ENCODE results near the gene PNP. TPM values are rescaled to one million over a fixed set of nuclear protein-coding genes. Genes with fewer than 3 reads are reported as not detected.

The PNP gene
- total RNA-seq, 1 experiment from 2014 or later: 87.5 TPM

GRCh38 chr14:20485900-20486299 is 16.7 kb downstream of the PNP start:
- Histone ChIP-seq H3K14ac (ENCODE audit: insufficient read depth, low read length) (peak overlapping the region; percentile 61; the same call in 1 of the 2 replicates), H3K23ac (ENCODE audit: insufficient read length, low read depth, low read length) (no peak overlapping the region), H3K27ac (ENCODE audit: insufficient read length, low read depth, low read length) (no peak overlapping the region), H2BK15ac (ENCODE audit: low read depth, low read length) (no peak overlapping the region), H3K4ac (ENCODE audit: low read depth, low read length) (no peak overlapping the region), H2AK5ac (ENCODE audit: insufficient read length, low read length) (no peak overlapping the region), H4K20me1 (ENCODE audit: control insufficient read depth, insufficient read depth, insufficient read length) (no peaks in the 10 kb centered on the region), H3K56ac (ENCODE audit: insufficient read length, low read depth, low read length) (no peak overlapping the region), H2BK120ac (ENCODE audit: low read depth, low read length, poor library complexity, severe bottlenecking) (no peak overlapping the region), H3K9me3 (ENCODE audit: control insufficient read depth, low read depth, low read length) (no peaks in the 10 kb centered on the region), H4K5ac (ENCODE audit: insufficient read length, low read depth, low read length) (no peak overlapping the region), H3K23me2 (ENCODE audit: insufficient read length, low read depth, low read length, poor library complexity, severe bottlenecking) (no peaks in the 10 kb centered on the region), H4K91ac (ENCODE audit: insufficient read length, low read depth, low read length) (no peak overlapping the region), H3K79me2 (ENCODE audit: insufficient read depth, low read length) (no peaks in the 10 kb centered on the region), H2BK5ac (ENCODE audit: insufficient read length, low read length) (no peak overlapping the region), H3K4me2 (ENCODE audit: insufficient read depth, insufficient read length, low read length) (no peak overlapping the region), H3K79me1 (ENCODE audit: insufficient read depth, low read depth, low read length, poor library complexity, severe bottlenecking) (no peaks in the 10 kb centered on the region), H3K27me3 (ENCODE audit: insufficient read depth, low read length) (no peaks in the 10 kb centered on the region), H3K18ac (ENCODE audit: insufficient read length, low read depth, low read length) (peak overlapping the region; percentile 26), H2BK12ac (ENCODE audit: insufficient read length, low read depth, low read length) (peak overlapping the region; percentile 55), H4K8ac (replicated peaks; ENCODE audit: insufficient read length, low read depth, low read length) (no peak overlapping the region), H3K9ac (ENCODE audit: extremely low read depth, insufficient read length, low read length) (no peak overlapping the region), H2BK20ac (ENCODE audit: low read depth, low read length, poor library complexity, severe bottlenecking) (no peak overlapping the region), H2AFZ (ENCODE audit: low read length) (no peak overlapping the region), H3K4me1 (ENCODE audit: insufficient read depth, low read length) (peaks cover 7% of the 10 kb centered on the region; the same call in 1 of the 2 replicates), H3T11ph (ENCODE audit: low read length) (no peak overlapping the region)
- DNase-seq: peak; percentile 43
- WGBS (ENCODE audit: extremely low coverage, insufficient read length, low lambda C conversion rate): no CpG with 5 or more reads among the region's 7 CpGs
- no peak for TF ChIP-seq CTCF (conservative IDR thresholded peaks at IDR 0.05)
- Mint-ChIP-seq H3K9me3 (no peaks in the 10 kb centered on the region), H3K27ac (no peak overlapping the region; a peak in 1 of 7 replicates), H3K27me3 (ENCODE audit: low read depth) (no peaks in the 10 kb centered on the region), H3K36me3 (ENCODE audit: insufficient read depth in 1 of 3, low read depth in 3 of 3) (no peaks in the 10 kb centered on the region; a peak in 1 of 7 replicates), H3K4me1 (peaks cover 50 to 56% of the 10 kb centered on the region in 2 experiments), H3K4me3 (no peak overlapping the region)

Data from H9 (cell line).